Measurements from ENCODE around the gene ATL2.
"Not testable (repeated sequence)": the region's sequence is repeated elsewhere in the genome, so short reads cannot be mapped to it uniquely, and the experiment has no call there.

ATL2 gene

DNA sequence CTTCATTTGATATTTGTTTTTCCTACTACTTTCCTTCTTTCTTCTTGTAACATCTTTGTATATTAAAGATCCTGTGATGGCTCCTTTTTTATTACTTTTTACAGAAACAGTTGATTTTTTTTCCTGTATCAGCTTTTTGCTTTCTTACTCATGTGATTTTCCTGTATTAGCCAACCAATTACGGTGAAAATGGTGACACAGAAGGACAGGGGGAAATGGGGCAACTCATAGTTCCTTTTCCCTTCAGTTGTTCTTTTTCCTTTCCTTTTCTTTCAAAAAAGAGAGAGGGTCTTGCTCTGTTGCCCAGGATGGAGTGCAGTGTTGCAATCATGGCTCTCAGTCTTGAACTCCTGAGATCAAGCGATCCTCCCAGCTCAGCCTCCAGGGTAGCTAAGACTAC lies 117.8 kb downstream of the ATL2 start:
- H3K4me3 Mint-ChIP-seq = no peak overlapping the region
- ATAC-seq (no peak), DNase-seq (no peak)
- H3K9me3 Mint-ChIP-seq = no peaks in the 10 kb centered on the region
- peaks cover 13% of the 10 kb centered on the region for H3K27me3 Mint-ChIP-seq
- no peak overlapping the region for H3K27ac Mint-ChIP-seq
- peaks cover 32% of the 10 kb centered on the region for H3K4me1 Mint-ChIP-seq

- H3K27me3 Mint-ChIP-seq = peaks cover 13% of the 10 kb centered on the region
- H3K4me1 Mint-ChIP-seq = peaks cover 25% of the 10 kb centered on the region
- H3K9me3 Mint-ChIP-seq, H3K4me3 Mint-ChIP-seq, H3K27ac Mint-ChIP-seq, ATAC-seq, DNase-seq: not testable (repeated sequence)
Observed at GRCh38 chr2:38257680-38258079, 119.4 kb downstream of the ATL2 start.

- H3K4me3 Mint-ChIP-seq = no peak overlapping the region
- DNase-seq (no peak), ATAC-seq (no peak)
- peaks cover 15% of the 10 kb centered on the region for H3K27me3 Mint-ChIP-seq
- H3K9me3 Mint-ChIP-seq = no peaks in the 10 kb centered on the region
- H3K27ac Mint-ChIP-seq = no peak overlapping the region
- H3K4me1 Mint-ChIP-seq = peaks cover 15% of the 10 kb centered on the region
Observed at GRCh38 chr2:38256610-38257009, 120.5 kb downstream of the ATL2 start.

GRCh38 chr2:38255211-38255610 lies 121.9 kb downstream of the ATL2 start:
- DNase-seq (no peak), ATAC-seq (no peak)
- Mint-ChIP-seq H3K4me3 (no peak overlapping the region), H3K27ac (no peak overlapping the region), H3K9me3 (no peaks in the 10 kb centered on the region), H3K27me3 (peaks cover 22% of the 10 kb centered on the region), H3K4me1 (peaks cover under 1% of the 10 kb centered on the region)

GRCh38 chr2:38254796-38255195 lies 122.3 kb downstream of the ATL2 start:
- no peaks in the 10 kb centered on the region for H3K9me3 Mint-ChIP-seq
- DNase-seq (no peak), ATAC-seq (no peak)
- H3K27ac Mint-ChIP-seq = no peak overlapping the region
- H3K27me3 Mint-ChIP-seq = peaks cover 22% of the 10 kb centered on the region
- no peak overlapping the region for H3K4me3 Mint-ChIP-seq
- H3K4me1 Mint-ChIP-seq = no peaks in the 10 kb centered on the region

- H3K27me3 Mint-ChIP-seq = peaks cover 14% of the 10 kb centered on the region
- DNase-seq (no peak), ATAC-seq (no peak)
- no peaks in the 10 kb centered on the region for H3K9me3 Mint-ChIP-seq
- no peak overlapping the region for H3K27ac Mint-ChIP-seq
- no peaks in the 10 kb centered on the region for H3K4me1 Mint-ChIP-seq
- no peak overlapping the region for H3K4me3 Mint-ChIP-seq
Observed at GRCh38 chr2:38251940-38252339, 125.1 kb downstream of the ATL2 start.

- ATAC-seq = no peak
- DNase-seq = no peak
- Mint-ChIP-seq H3K9me3 (no peaks in the 10 kb centered on the region), H3K4me3 (no peak overlapping the region), H3K4me1 (no peaks in the 10 kb centered on the region), H3K27ac (no peak overlapping the region), H3K27me3 (peaks cover 9% of the 10 kb centered on the region)
Observed at GRCh38 chr2:38248707-38249106, 128.4 kb downstream of the ATL2 start.

- H3K27me3 Mint-ChIP-seq = peaks cover 9% of the 10 kb centered on the region
- H3K4me3 Mint-ChIP-seq = no peak overlapping the region
- ATAC-seq (no peak), DNase-seq (no peak)
- H3K4me1 Mint-ChIP-seq = no peaks in the 10 kb centered on the region
- no peaks in the 10 kb centered on the region for H3K9me3 Mint-ChIP-seq
- no peak overlapping the region for H3K27ac Mint-ChIP-seq
Observed at GRCh38 chr2:38248255-38248654, 128.8 kb downstream of the ATL2 start.

- DNase-seq (no peak), ATAC-seq (no peak)
- Mint-ChIP-seq H3K27me3 (peaks cover 10% of the 10 kb centered on the region), H3K4me1 (no peaks in the 10 kb centered on the region), H3K27ac (no peak overlapping the region), H3K4me3 (no peak overlapping the region), H3K9me3 (no peaks in the 10 kb centered on the region)
Observed at GRCh38 chr2:38246105-38246504, 131.0 kb downstream of the ATL2 start.

DNA sequence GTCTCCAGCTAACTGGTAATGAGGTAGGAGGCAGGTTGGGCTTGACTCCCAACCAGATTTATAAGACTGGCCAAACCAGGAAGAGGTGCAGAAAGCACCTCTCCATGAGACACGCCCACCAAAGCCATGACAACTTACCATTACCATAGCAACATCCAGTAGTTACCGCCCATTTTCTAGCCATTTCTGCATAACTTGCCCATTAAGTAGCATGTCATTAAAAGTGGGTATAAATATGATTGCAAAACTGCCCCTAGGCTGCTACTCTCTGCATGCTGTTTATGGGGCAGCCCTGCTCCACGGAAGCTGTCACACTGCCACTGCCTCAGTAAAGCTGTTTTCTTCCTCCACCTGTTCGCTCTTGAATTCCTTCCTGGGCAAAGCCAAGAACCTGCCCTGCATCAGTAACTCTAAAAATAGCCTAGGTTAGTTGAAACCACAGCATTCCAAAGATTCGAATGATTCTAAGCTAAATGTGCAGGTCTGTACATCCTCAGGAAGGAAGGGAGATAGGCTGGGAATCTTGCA lies 131.9 kb downstream of the ATL2 start:
- peaks cover 9% of the 10 kb centered on the region for H3K27me3 Mint-ChIP-seq
- H3K27ac Mint-ChIP-seq = no peak overlapping the region
- no peak for DNase-seq
- ATAC-seq = no peak
- H3K4me3 Mint-ChIP-seq = no peak overlapping the region
- H3K9me3 Mint-ChIP-seq = no peaks in the 10 kb centered on the region
- H3K4me1 Mint-ChIP-seq = no peaks in the 10 kb centered on the region

DNA sequence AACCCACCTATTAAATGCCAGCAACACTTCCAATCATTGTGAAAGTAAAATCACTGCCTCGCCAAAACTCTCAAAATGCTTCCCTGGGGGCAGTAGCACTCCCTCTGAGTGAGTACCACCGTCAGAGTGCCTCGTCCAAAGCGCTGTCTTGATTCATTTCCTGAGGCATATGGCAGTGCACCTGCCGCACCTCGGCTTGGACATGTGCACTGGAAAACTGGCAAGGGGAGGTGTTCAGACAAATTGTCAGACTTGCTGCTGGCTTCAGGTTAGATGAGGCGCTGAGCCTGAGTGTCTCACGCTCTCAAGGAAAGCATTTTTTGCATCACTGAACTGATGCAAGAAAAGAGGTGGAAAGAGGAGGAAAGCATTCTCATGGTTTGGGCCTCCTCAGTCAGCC lies 132.8 kb downstream of the ATL2 start:
- Mint-ChIP-seq H3K4me1 (no peaks in the 10 kb centered on the region), H3K27me3 (peaks cover 9% of the 10 kb centered on the region), H3K9me3 (no peaks in the 10 kb centered on the region), H3K27ac (no peak overlapping the region), H3K4me3 (no peak overlapping the region)
- ATAC-seq = no peak
- DNase-seq = no peak

Data from stimulated activated naive CD8-positive, alpha-beta T cell treated with anti-CD3 and anti-CD28 coated beads, Interleukin-15, amount 100 ng/mL, for 72 hours (primary cell).